Activated CD4-positive, alpha-beta T cell treated with anti-CD3 and anti-CD28 coated beads, Interleukin-10, Interleukin-2, amounts not matched to agents 100 ng/mL and 50 ng/mL, durations not matched to agents 16 hours and 8 hours (primary cell): ENCODE results near the gene CREBRF.
A peak's percentile ranks its signal among the peaks of the same experiment; 100 is the strongest.
"Not testable (repeated sequence)": the region's sequence is repeated elsewhere in the genome, so short reads cannot be mapped to it uniquely, and the experiment has no call there.

Source experiments
- DNase-seq: peaks from one replicate; pipeline ENCODE4 v3.0.0-alpha.2; 2020

CREBRF gene

DNA sequence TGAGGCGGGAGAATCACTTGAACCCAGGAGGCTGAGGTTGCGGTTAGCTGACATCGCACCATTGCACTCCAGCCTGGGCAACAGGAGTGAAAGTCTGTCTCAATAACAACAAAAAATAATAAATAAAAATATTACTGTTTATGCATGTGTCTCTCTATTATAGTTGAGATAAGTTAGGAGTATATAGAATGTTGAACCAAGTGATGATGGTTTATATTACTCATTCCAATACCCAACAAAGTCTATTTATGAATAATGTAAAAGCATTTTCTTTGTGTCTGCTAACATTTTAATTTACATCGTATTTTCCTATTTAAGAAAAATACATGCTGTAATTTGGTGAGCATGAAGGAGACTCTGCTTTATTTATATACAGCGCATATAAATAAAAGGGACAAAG is 35.8 kb downstream of the CREBRF start:
- DNase-seq = no peak

- DNase-seq = no peak
Observed at GRCh38 chr5:173093606-173094005, 37.5 kb downstream of the CREBRF start.

GRCh38 chr5:173094012-173094661 is 38.0 kb downstream of the CREBRF start:
- no peak for DNase-seq

DNA sequence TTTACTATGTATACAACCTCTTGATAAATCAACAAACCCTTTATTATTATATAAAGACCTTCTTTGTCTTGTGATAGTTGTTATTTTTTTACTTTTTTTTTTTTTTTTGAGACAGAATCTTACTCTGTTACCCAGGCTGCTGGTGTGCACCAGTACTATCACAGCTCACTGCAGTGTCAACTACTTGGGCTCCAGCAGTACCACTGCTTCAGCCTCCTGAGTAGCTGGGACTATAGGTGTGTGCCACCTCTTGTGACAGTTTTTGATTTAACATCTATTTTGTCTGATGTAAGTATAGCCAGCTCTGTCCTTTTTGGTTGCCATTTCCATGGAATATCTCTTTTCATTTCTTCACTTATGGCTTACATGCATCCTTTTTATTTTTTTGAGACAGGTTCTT is 42.6 kb downstream of the CREBRF start:
- DNase-seq = no peak

GRCh38 chr5:173099461-173099860 is 43.3 kb downstream of the CREBRF start:
- no peak for DNase-seq

GRCh38 chr5:173101245-173101644 is 45.1 kb downstream of the CREBRF start:
- DNase-seq = no peak

DNA sequence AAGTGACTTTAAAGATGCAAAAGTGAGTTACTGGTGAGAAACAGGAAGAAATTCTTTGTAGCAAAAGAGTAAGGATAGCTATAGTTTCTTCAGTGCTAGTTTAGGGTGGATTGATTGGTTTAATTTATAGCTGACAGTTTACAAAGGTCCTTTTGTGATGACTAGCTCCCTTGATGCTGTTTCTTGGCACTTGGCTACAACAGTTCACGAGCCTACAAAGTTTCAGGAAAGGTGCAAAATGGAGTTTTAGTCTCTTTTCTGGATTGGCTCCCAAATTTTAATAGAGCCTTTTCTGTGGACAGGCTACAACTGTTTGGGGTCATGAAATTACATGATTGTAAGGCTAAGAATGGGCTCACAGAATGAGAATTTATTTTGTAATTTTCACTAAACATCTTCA is 47.3 kb downstream of the CREBRF start:
- no peak for DNase-seq

- peak; percentile 2 for DNase-seq
Observed at GRCh38 chr5:173108914-173109313, 52.8 kb downstream of the CREBRF start.

DNA sequence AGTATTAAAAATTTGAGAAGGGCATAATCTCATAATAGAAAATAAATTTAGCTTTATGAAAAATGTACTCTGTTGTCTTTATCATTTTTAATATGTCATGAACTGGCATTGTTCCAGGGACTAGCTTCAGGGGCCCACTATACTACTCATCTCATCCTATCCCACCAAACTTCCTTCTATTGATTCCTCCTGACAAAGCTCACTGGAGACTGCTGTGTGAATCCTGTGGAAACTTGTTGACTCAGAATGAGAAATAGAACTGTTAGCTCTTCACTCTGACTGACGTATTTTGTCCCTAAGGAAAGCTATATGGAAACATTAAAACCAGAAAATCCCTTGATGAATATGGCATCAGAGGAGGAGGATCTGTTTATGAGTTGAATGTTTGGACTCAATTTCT is 58.4 kb downstream of the CREBRF start:
- DNase-seq = no peak

DNA sequence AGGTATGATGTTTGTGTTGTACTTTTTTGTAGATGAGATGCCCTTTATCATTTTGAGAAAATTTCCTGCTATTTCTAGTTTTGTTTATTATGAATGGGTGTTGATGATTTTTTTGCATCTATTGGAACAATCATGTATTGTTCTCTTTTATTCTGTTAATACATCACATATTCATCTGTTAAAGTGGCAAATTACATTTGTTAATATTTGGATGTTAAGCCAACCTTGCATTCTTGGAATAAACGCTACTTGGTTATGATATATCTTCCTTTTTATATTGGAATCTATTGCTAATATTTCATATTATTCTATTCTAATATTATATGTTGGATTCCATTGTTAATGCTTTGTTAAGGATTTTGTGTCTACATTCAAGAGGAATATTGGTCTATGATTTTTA is 63.6 kb downstream of the CREBRF start:
- no peak for DNase-seq

DNA sequence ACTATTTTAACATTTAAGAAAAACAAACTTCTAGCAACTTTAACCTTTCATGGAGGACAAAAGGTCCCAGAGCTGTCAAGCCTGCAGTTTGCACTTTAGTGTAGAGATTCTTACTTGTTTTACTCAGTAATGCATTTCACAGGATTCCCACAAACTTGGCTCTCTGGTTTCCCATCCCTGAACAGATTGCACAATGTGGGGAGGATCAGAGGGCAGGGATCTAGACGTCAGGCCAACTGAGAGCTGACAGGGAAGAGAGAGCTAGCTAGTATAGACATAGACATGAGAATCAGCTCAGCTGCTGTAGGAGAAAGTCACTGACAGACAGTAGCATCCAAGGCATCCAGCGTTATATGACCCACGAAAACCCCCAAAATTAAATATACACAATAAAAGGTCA is 67.3 kb downstream of the CREBRF start:
- DNase-seq = no peak

- not testable (repeated sequence) for DNase-seq
Observed at GRCh38 chr5:173132166-173132565, 76.0 kb downstream of the CREBRF start.

DNA sequence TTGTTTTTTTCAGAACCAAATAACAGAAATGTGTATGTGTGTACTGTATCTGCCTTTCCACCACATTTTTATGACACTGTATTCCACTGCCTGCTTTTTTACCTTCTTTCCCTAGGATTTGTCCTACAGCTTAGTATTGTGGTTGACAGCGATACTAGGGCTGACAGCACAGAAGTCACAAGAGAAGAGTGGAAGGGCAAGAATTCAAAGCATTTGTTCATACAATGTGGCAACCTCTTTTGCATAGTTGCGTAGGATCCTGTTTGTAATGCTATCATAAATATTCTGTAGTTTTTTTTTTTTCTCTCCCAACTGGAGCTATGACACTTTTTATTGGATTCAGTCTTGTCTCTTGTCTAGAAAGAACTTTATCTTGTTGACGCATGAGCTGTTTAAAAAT is 82.6 kb downstream of the CREBRF start:
- DNase-seq = no peak

DNA sequence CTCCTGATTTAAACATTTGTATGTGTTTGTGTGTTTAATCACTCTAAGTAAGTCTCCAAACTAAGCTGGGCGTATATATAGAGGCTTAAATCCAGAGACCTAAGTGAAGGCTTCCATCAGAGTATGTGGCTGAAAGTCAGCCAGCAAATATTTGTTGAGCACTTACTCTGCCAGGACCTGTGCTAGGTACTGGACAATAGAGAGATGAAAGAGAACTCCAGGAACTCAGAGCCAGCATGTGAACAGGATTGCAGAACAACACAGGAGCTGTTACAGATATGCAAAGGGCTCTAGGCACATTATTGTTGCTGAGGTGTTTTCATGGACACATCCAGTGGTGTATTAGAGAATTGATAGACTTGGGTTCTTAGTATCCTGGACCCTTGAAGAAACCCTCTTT is 83.5 kb downstream of the CREBRF start:
- DNase-seq = no peak

DNA sequence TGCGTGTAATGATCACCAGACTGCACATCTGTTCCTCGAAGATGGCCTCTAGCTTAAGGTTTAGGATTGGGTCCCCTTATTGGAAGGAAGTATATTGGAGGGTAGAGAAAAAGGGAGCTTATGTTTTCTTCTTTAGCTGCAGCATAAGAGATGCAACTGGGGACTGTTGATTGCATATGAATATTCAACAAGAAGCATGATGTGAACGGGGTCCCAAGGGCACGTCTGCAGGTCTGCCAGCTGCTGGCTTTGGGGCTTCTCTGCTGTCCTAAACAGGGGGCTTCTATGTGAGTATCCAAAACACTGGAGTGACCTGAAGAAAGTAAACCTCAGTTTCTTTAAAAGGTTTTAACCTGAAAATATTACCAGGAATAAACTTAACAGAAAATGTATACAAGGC is 84.6 kb downstream of the CREBRF start:
- DNase-seq = no peak

GRCh38 chr5:173143567-173143966 is 87.4 kb downstream of the CREBRF start:
- DNase-seq = no peak

- peak; percentile 97 for DNase-seq
Observed at GRCh38 chr5:173144200-173145176, 88.3 kb downstream of the CREBRF start, which contains the start of gene BNIP1. BNIP1 (plus strand) TSS chr5:173144531; CDS start chr5:173144546, 15 bp downstream.

DNA sequence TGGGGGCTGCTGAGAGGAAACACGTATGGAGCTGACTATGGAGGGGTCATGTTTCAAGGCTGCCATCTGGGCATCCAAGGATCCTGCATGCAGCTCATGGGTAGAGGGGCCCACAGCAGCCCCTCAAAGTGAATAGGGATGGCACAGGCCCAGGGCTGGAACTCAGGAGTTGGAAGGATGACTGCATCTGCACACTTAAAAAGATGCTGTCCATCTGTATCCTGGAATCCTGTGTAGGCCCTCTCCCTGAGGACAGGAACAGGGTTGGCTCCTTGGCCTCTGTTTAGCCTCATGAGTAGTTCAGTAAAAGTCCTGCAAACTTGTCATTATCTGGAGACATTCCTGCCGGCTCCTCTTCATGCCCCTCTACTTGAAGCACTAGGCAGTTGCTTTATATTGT is 92.2 kb downstream of the CREBRF start:
- no peak for DNase-seq

GRCh38 chr5:173152547-173152946 is 96.4 kb downstream of the CREBRF start:
- no peak for DNase-seq

GRCh38 chr5:173153842-173154241 is 97.7 kb downstream of the CREBRF start:
- no peak for DNase-seq

GRCh38 chr5:173154619-173155018 is 98.5 kb downstream of the CREBRF start:
- DNase-seq = not testable (repeated sequence)

GRCh38 chr5:173155912-173156311 is 99.8 kb downstream of the CREBRF start:
- no peak for DNase-seq

DNA sequence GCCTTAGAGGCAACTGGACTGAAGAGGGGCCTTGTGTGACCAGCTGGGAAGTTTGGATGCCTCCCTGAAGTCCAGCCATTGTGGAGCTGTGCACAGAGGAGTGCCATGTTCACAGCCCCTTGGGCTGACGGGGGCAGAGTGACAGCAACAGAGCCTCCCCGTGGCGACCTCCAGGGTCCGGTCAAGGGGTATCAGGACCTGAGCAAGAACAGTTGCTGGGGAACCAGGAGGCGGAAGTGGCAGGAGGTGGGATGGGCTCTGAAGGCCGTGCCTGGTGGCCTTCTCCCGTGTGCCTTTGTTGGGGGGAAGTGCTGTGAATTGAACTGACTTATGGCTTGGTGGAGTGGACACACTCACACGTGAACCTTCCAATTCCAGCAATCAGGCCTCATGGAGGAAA is 102.2 kb downstream of the CREBRF start:
- DNase-seq = no peak

DNA sequence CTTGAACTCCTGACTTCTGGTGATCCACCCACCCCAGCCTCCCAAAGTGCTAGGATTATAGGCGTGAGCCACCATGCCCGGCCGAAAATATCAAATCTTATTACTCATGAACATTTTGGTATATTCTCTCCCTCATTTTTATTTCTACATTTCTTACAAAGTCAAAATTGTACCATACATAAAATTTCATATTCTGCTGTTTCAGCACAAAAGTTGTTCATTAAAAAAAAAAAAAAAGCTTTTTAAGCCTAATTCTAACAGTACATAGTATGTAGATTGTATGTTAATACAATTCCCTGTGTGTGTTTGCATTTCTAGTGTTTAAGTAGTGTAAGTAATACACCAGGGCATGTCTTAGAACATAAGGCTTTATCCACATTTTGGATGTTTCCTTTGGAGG is 103.1 kb downstream of the CREBRF start:
- DNase-seq = no peak
